Fibroblast of skin of left biceps (primary cell): ENCODE data around the gene ACTRT2.

Source experiments
- DNase-seq, 2 experiments: peaks; one replicate each; pipeline ENCODE4 v3.0.0-alpha.2; 2013; ENCODE audit warnings: low read depth in 2 of 2

The ACTRT2 gene

DNA sequence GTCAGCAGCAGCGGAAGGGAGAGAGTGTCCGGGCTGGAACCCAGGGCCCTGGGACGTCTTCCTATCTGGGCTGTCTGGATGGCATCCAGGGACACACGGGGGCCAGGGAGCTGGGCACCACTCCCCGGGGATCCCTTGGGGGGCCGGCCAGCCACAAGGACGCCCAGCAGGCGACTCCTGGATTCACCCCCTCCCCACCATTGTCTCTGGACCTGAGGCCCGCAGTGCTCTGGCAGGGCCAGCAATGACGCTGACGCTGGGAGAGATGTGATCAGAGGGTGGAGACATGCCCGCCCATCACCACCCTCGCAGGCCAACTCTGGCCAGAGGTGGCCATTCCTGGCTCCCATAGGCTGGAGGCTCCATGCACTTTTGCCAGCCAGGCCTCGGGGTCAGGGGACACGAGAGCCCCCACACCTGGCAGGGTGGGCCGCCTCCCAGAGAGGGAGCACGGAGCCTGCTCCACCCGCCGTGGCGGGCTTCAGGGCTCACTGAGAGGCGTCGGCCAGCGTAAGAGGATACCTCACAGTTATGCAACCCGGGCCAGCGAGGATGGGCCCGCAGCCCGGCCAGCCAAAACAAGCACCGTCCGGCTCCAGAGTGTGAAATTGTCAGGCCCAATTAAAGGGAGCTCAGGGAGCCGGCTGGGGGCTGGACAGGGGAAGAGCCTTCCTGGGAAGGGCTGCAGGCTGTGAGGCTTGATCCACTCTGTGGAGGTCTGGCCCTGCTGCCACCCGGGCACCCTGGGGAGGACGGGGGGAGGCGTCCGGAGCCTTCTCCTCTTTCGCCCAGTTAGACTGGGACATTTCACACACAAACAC, 10.3 kb downstream of the ACTRT2 start:
- no peak for DNase-seq

DNA sequence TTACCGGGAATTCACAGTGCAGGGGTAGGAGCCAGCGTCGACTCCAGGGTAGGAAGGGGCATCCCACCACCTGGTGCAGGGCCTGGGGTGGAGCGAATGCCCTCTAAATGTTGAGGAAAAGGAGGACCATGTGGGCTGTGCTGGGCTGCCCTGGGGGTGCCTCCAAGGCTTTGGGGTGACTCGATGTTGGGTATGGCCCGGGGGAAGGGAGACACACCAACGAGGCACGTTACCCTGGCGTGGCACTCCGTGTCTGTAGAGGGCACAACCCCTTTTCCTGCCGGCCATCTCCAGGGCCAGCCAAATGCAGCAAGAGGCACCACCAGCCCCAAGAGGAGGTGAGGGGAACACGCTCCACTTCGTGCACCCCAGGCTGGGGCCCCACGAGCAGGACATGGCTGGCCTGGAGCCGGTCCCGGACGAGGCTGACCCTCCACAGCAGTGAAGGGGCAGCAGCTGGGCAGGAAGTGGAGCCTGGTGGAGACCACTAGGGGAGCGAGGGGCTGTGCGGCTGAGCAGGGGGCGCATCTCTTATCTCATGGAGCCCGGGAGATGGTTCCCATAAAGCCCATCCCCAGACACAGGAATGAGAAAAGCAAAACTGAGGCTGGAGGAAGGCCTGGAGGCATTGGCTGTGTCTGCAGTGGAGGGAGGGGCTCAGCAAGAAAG, 11.2 kb downstream of the ACTRT2 start:
- no peak for DNase-seq

DNA sequence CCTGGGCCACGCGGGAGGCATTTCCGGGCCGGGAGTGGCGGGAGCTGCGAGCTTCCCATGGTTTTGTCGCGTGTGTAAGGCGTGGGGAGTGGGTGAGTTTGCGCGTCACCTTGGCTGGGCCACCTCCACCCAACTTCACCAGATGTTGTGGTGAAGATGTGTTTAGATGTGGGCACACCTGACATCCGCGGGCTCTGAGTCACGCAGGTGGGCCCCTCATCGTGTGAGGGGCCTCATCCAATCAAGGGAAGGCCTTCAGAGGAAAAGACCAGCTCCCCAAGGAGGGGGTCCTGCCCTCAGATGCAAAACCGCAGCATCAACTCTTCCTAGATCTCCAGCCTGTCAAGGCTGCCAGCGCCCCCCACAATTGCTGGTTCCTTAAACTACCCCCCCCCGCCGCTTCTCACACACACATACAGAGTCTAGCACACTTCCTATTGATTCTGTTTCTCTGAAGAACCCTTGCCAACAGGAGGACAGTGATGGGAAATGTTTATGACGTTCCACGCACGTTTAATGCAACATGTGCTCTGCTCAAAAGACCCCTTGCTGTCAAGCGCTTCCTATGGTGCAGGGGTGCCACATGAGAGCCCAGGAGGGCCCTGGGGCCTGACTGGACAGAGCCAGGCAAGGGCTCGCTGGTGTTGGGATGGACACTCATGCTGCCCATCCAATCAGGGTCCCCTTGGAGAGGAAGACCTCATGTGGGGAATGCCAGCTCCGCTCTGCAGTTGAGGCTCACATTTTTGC, 11.9 kb downstream of the ACTRT2 start:
- no peak for DNase-seq

GRCh38 chr1:3033790-3034090, 12.5 kb downstream of the ACTRT2 start:
- DNase-seq, result no peak

DNA sequence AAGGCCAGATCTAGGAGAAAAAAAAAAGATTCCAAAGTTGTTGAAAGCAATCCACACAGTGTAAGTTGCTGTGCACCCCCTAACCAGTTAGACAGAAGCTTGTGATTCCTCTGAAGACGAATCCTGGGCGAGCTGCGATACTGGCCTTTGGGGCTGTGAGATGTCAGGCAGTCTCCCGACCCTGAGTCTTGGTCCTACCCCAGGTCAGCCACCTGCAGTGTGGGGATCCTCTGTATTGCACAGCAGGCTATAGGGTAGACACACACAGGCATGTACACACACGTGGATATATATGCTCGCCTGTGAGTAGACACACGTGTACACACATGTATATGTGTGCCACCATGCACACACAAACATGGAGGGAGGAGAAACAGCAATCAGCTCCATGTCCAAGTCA, 12.9 kb downstream of the ACTRT2 start:
- no peak for DNase-seq

DNA sequence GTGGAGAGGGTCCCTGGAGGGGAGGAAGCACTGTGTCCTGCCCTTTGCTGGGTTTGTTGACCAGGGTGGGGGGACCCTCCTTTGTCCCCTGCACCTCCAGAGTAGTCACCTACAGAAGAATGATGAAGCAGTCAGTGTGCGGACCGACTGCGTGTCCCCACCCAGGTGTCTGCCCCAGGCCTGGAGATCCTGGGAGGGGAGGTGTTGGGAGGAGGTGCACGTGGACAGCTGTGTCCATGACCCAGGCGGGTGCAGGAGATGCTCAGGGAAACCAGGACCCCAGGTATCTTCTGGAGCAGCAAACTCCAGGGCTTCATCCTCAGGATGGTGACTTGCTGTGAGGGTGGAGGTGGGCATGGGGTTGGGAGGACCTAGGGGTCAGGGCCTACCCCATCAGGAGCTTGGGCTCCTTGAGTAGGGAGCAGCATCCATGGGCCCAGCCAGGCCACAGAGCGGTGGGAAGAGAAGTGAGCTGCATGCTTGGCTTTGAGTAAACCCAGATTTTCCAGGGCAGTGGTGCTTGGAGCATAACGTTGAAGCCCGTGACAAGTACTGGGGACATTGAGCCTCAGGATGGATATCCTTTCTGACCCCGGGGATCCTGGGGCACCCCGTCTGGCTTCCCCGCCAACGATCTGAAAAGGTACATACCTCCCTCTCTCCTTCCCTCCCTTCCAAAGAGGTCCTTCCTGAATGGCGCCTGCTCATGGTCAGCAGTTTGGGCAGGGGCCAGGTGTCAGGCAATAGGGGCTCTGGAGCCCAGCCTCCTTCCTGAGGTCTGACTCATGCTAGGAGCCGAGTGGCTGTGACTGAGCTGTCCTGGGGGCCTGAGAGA, 13.7 kb downstream of the ACTRT2 start:
- DNase-seq, result no peak

DNA sequence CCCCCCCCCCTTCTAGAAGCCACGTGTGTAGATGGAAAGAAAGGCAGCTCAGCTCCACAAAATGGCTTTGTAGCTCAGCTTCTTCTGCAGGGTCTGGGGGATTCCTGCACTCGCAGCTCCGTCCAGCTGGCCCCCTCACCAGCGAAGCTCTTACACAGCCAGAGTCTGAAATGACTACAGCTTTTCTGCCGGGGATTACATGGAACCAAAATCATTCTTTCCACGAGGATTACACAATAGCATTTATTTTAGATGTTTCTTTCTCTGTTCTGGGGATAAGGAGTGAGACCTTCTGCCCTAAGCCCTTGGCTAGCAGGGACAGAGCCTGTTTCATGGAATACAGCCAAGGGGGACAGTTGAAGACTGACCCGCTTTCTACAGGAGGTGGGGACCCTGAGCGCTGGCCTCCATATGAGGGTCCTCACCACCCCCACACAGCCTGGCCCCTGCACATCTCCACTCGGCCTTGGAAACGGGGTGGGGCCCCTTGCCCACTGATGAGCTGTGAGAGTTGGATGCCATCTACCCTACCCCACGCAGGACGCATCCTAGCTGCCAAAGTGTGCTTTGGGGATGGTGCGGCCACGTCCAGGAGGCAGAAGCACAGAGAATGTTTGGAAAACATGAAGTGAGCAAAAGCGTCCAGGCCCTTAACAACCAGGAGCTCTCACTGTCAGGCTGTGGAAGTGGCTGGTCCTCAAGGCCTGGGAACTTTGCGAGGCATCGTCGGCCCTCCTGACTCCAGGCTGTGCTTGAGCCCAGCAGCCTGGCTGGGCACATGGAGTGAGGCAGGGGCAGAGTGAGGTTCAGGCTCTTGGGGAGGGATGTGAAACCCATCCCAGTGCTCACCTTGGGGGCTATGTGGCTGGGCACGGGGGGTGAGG, 14.5 kb downstream of the ACTRT2 start:
- no peak for DNase-seq

DNA sequence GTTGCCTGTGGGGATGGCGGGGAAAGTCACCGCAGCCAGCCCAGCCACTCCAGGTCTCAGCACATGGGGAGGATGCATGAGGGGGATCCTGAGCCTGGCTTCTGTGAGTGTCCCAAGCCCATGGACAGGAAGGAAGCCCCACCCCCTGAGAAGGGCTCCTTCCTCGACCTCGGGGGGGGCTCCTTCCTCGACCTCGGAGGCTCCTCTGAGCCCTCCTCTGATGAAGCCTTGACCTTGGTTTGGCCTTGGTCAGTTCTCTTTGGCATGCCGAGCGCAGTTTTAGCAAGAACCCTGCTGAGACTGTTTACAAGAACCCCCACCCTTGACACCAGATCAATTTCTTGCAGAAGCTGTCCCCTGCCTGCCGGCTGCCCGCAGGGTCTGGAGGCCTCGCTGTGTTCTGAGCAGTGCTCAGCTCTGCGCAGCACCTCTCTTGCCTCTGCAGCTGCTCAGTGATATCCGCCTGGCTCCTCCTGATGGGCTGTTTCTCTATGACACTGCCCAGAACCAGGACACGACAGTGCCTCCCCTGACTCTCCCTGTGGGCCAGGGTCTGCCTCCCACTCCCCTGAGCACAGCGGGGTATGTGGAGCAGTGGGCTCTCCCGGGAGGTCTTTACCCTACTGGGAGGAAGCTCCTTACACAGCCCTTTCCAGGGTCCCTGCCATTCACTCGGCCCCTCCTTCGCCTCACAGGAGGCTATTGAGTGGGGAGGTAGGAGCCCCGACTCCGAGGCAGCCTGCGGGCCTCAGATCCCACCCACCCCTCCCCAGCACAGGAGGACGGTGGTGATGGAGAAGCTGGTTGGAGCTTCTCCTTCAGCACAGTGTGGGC, 15.4 kb downstream of the ACTRT2 start:
- no peak for DNase-seq

- no peak for DNase-seq
Observed at GRCh38 chr1:3037281-3038040, 16.2 kb downstream of the ACTRT2 start.

DNA sequence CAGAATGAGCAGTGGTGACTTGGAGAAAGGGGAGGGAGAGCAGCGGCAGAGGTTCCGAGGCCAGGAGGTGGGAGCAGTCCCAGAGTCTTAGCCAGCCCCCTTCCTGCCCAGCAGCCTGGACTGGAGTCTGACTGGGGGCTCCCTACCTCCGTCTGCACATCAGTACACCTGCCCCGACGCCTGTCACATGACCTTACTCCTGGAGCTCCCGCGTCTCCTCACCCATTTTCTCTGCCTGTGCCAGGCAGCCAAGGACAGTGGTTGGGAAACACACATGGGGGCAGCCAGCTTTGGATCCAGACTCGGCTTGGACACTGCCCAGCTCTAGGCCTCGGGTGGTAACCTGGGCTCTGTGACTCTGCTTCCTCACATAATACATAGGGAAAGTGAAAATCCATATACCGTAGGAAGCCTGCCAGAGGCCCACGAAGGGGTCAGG, 16.9 kb downstream of the ACTRT2 start:
- no peak for DNase-seq

DNA sequence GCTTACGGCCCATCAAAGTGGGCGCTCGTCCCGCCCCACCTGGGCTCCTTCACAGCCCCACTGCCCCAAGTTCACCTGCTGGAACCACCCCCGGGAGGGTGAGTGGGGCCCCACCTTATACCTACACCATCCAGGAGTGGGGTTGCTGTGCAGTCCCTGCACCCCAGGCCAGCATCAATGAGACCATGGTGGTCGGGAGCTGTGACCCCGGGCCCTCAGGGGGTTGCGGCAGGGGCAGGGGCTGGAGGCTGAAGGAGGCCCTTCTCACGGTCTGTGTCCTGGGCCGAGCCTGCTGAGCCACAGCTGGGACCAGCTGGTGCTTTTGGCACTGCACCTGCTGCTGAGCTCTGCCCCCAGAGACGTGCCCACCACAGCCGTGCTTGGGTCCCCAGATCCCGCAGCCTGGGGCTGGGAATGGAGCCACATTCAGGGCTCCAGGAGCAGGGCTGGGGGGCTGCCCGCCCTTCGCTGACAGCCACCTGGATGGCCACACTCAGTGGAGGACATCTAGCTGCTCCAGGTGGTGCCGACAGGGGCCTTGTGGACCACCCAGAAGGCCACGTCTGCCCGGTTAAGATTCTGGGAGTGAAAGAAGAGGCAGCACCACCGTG, 17.4 kb downstream of the ACTRT2 start:
- DNase-seq, result no peak

DNA sequence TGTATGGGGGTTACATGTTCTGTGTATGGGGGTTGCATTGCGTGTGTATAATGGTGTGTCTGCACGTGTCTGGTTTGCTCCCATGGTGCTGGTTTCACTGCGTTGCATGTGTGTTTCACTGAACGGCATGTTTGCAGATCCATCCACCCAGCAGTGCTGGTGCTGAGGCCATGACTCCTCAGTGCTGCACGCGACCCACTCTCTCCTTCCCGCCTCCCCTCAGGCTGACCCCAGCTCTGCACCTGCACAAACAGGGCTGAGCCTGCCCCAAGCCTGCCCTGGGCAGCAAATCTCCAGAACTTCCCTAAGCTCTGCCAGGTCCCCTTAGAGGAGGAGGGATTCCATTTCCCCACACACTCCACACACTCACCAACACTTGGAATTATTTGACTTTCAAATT, 18.7 kb downstream of the ACTRT2 start:
- no peak for DNase-seq

DNA sequence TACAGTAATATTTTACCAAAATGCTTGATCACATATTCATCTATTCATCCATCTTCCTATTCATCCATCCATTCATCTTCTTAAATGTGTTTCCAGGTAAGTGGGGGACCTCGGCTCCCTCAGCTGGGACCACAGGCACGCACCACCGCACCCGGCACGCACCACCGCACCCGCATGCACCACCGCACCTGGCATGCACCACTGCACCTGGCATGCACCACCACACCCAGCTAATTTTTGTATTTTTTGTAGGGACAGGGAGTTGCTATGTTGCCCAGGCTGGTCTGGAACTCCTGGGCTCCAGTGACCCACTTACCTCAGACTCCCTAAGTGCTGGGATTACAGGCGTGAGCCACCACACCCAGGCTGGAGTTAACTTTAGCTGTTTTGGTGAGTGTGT, 21.2 kb downstream of the ACTRT2 start:
- no peak for DNase-seq

- DNase-seq, result no peak
Observed at GRCh38 chr1:3049164-3049563, 27.9 kb downstream of the ACTRT2 start.

DNA sequence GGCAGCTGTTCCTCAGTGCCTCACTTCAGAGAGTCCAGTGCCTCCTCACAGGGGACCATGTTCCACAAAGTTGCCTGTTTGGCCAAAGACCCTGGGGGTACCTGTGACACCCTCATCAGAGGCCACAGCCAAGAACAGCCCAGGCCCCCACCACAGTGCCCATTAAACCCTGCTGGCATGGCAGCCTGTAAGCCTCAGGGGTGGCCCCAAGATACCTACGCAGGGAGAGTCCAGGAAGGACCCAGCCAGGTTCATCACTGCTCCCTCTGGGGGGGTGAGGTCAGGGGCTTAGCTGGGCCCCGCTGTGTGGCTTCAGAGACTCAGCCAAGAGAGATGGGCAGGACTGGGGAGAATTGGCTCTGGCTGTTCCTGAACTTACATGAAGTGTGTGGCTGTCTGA, 28.6 kb downstream of the ACTRT2 start:
- no peak for DNase-seq

DNA sequence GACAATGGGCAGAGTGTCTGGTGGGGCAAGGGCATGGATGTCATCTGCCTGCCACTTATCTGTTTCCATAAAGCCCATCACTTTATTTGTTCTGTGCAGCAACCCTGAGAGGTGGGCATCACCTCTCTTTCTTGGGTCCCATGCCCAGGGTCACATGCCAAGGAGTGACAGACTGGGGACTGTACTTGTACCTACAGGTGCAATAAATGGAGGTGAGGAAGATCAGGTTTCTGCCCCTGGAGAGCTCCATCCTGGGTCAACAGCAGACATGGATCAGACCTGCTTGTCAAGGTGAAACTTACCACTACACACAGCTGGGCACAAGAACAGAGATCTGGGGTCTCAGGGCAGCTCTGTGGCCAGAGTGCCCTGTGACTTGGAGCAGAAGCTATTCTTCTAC, 29.3 kb downstream of the ACTRT2 start:
- DNase-seq, result no peak

GRCh38 chr1:3051270-3052268, 30.3 kb downstream of the ACTRT2 start:
- no peak for DNase-seq

GRCh38 chr1:3052501-3052900, 31.2 kb downstream of the ACTRT2 start:
- DNase-seq, result no peak
